Stimulated activated naive CD8-positive, alpha-beta T cell treated with anti-CD3 and anti-CD28 coated beads, Interleukin-15, amount 100 ng/mL, for 72 hours (primary cell): ENCODE results near the gene FLOT2.
"Not testable (repeated sequence)": the region's sequence is repeated elsewhere in the genome, so short reads cannot be mapped to it uniquely, and the experiment has no call there.

ENCODE experiments used
- ATAC-seq: fragments of 150-1000 bp; cut with Tn5 transposase; 2 replicates; pipeline ENCODE4 v1.10.0; 2021; ENCODE audit warnings: mild to moderate bottlenecking, moderate library complexity
- DNase-seq, 2 donors: peaks; one replicate each; pipeline ENCODE4 v3.0.0; 2021 to 2022
- H3K27ac Mint-ChIP-seq, 2 donors: one replicate each; pipeline ENCODE4 v1.8.0; 2022; ENCODE audit warnings: mild to moderate bottlenecking in 2 of 2, mixed read lengths in 2 of 2, moderate library complexity in 2 of 2
- H3K27me3 Mint-ChIP-seq: one replicate; pipeline ENCODE4 v1.8.0; 2022; ENCODE audit warnings: mixed read lengths
- H3K4me1 Mint-ChIP-seq: one replicate; pipeline ENCODE4 v1.8.0; 2022; ENCODE audit warnings: mild to moderate bottlenecking, mixed read lengths
- H3K4me3 Mint-ChIP-seq, 2 donors: one replicate each; pipeline ENCODE4 v1.8.0; 2022; ENCODE audit warnings: mild to moderate bottlenecking in 2 of 2, mixed read lengths in 2 of 2, moderate library complexity in 1 of 2
- H3K9me3 Mint-ChIP-seq, 2 donors: one replicate each; pipeline ENCODE4 v1.8.0; 2022; ENCODE audit warnings: mixed read lengths in 2 of 2

Gene FLOT2

GRCh38 chr17:28889996-28890395 is 7.5 kb downstream of the FLOT2 start:
- no peaks in the 10 kb centered on the region for H3K9me3 Mint-ChIP-seq
- H3K27me3 Mint-ChIP-seq, result no peaks in the 10 kb centered on the region
- DNase-seq, result no peak
- H3K27ac Mint-ChIP-seq, result peak overlapping the region; percentile 78 to 94
- no peak overlapping the region for H3K4me3 Mint-ChIP-seq
- ATAC-seq, result no peak
- peaks cover 81% of the 10 kb centered on the region for H3K4me1 Mint-ChIP-seq

GRCh38 chr17:28888832-28889231 is 8.7 kb downstream of the FLOT2 start:
- Mint-ChIP-seq H3K9me3 (no peaks in the 10 kb centered on the region), H3K27ac (peak overlapping the region; percentile 49 to 81), H3K27me3 (no peaks in the 10 kb centered on the region), H3K4me3 (no peak overlapping the region), H3K4me1 (peaks cover 79% of the 10 kb centered on the region)
- no peak for DNase-seq
- no peak for ATAC-seq

- Mint-ChIP-seq H3K9me3 (no peaks in the 10 kb centered on the region), H3K4me1 (peaks cover 71% of the 10 kb centered on the region), H3K27ac (no peak overlapping the region), H3K4me3 (no peak overlapping the region), H3K27me3 (no peaks in the 10 kb centered on the region)
- no peak for DNase-seq
- no peak for ATAC-seq
These were observed 9.6 kb downstream of the FLOT2 start for GRCh38 chr17:28887871-28888471.

GRCh38 chr17:28885951-28886350 is 11.6 kb downstream of the FLOT2 start:
- Mint-ChIP-seq H3K4me3 (no peak overlapping the region), H3K4me1 (peaks cover 51% of the 10 kb centered on the region), H3K27ac (no peak overlapping the region), H3K9me3 (no peaks in the 10 kb centered on the region), H3K27me3 (no peaks in the 10 kb centered on the region)
- DNase-seq (no peak), ATAC-seq (no peak)

GRCh38 chr17:28885363-28885762 is 12.2 kb downstream of the FLOT2 start:
- H3K9me3 Mint-ChIP-seq, result no peaks in the 10 kb centered on the region
- ATAC-seq, result no peak
- no peak for DNase-seq
- H3K27me3 Mint-ChIP-seq, result no peaks in the 10 kb centered on the region
- H3K27ac Mint-ChIP-seq, result no peak overlapping the region
- no peak overlapping the region for H3K4me3 Mint-ChIP-seq
- H3K4me1 Mint-ChIP-seq, result peaks cover 45% of the 10 kb centered on the region

GRCh38 chr17:28883967-28884702 is 13.4 kb downstream of the FLOT2 start:
- DNase-seq (no peak), ATAC-seq (no peak)
- Mint-ChIP-seq H3K4me1 (peaks cover 36% of the 10 kb centered on the region), H3K4me3 (no peak overlapping the region), H3K9me3 (no peaks in the 10 kb centered on the region), H3K27ac (peak overlapping the region in 1 of 2 donors; percentile 56), H3K27me3 (no peaks in the 10 kb centered on the region)

GRCh38 chr17:28882154-28882895 is 15.2 kb downstream of the FLOT2 start:
- DNase-seq, result no peak
- ATAC-seq, result no peak
- H3K9me3 Mint-ChIP-seq, result no peaks in the 10 kb centered on the region
- peaks cover 36% of the 10 kb centered on the region for H3K4me1 Mint-ChIP-seq
- H3K4me3 Mint-ChIP-seq, result no peak overlapping the region
- no peaks in the 10 kb centered on the region for H3K27me3 Mint-ChIP-seq
- no peak overlapping the region for H3K27ac Mint-ChIP-seq

- DNase-seq (no peak), ATAC-seq (no peak)
- Mint-ChIP-seq H3K4me3 (no peak overlapping the region), H3K4me1 (peaks cover 43% of the 10 kb centered on the region), H3K27ac (no peak overlapping the region), H3K27me3 (no peaks in the 10 kb centered on the region), H3K9me3 (no peaks in the 10 kb centered on the region)
These were observed 15.9 kb downstream of the FLOT2 start for GRCh38 chr17:28881533-28882056.

GRCh38 chr17:28880572-28880945 is 17.0 kb downstream of the FLOT2 start:
- H3K27me3 Mint-ChIP-seq, result no peaks in the 10 kb centered on the region
- ATAC-seq, result no peak
- DNase-seq, result no peak
- no peaks in the 10 kb centered on the region for H3K9me3 Mint-ChIP-seq
- peaks cover 46% of the 10 kb centered on the region for H3K4me1 Mint-ChIP-seq
- no peak overlapping the region for H3K27ac Mint-ChIP-seq
- H3K4me3 Mint-ChIP-seq, result no peak overlapping the region

GRCh38 chr17:28879886-28880571 is 17.5 kb downstream of the FLOT2 start:
- no peaks in the 10 kb centered on the region for H3K9me3 Mint-ChIP-seq
- ATAC-seq, result no peak
- H3K4me3 Mint-ChIP-seq, result no peak overlapping the region
- H3K27me3 Mint-ChIP-seq, result no peaks in the 10 kb centered on the region
- DNase-seq, result no peak
- peaks cover 45% of the 10 kb centered on the region for H3K4me1 Mint-ChIP-seq
- H3K27ac Mint-ChIP-seq, result peak overlapping the region in 1 of 2 donors; percentile 28

GRCh38 chr17:28878981-28879380 is 18.6 kb downstream of the FLOT2 start:
- Mint-ChIP-seq H3K27me3 (no peaks in the 10 kb centered on the region), H3K27ac (no peak overlapping the region), H3K9me3 (no peaks in the 10 kb centered on the region), H3K4me3 (no peak overlapping the region), H3K4me1 (peaks cover 42% of the 10 kb centered on the region)
- DNase-seq (peak in 1 of 2 donors; percentile 35), ATAC-seq (peak; percentile 56)

GRCh38 chr17:28878158-28878910 is 19.2 kb downstream of the FLOT2 start:
- peak overlapping the region; percentile 2 to 65 for H3K4me3 Mint-ChIP-seq
- ATAC-seq (peak; percentile 62), DNase-seq (no peak)
- peaks cover 43% of the 10 kb centered on the region for H3K4me1 Mint-ChIP-seq
- H3K9me3 Mint-ChIP-seq, result no peaks in the 10 kb centered on the region
- H3K27me3 Mint-ChIP-seq, result no peaks in the 10 kb centered on the region
- peak overlapping the region in 1 of 2 donors; percentile 67 for H3K27ac Mint-ChIP-seq

- ATAC-seq, H3K27ac Mint-ChIP-seq, H3K4me3 Mint-ChIP-seq: not testable (repeated sequence)
These were observed 20.3 kb downstream of the FLOT2 start for GRCh38 chr17:28877150-28877711.

GRCh38 chr17:28875848-28876550 is 21.5 kb downstream of the FLOT2 start:
- ATAC-seq (peak; percentile 83), DNase-seq (peak in 1 of 2 donors; percentile 47)
- Mint-ChIP-seq H3K27me3 (no peaks in the 10 kb centered on the region), H3K4me3 (peak overlapping the region; percentile 17 to 19), H3K27ac (peak overlapping the region in 1 of 2 donors; percentile 47), H3K9me3 (no peaks in the 10 kb centered on the region), H3K4me1 (peaks cover 66% of the 10 kb centered on the region)

More at GRCh38 chr17:28877150-28877711, 20.3 kb downstream of the FLOT2 start:
- not testable (repeated sequence) for DNase-seq, H3K27me3 Mint-ChIP-seq, H3K9me3 Mint-ChIP-seq
- peaks cover 54% of the 10 kb centered on the region for H3K4me1 Mint-ChIP-seq
